A673 (cell line): Measurements from ENCODE around the gene GPR132. TPM values are rescaled to one million over a fixed set of nuclear protein-coding genes. Genes with fewer than 3 reads are reported as not detected.

Source experiments
- BruUV-seq: library from RNA; stranded (reverse); fragments of 400-500 nt; replicated peaks from 2 replicates; lab custom pipeline; 2021; lab: Mats Ljungman, UMichigan
- CTCF ChIA-PET: fragments of 300-600 bp; sonication (Branson Sonifier 250); formaldehyde crosslinking; loops from one replicate; lab custom pipeline; 2022; ENCODE audit warnings: antibody characterized with exemption; lab: Charles Lee
- POLR2A ChIA-PET: fragments of 300-600 bp; sonication (Branson Sonifier 250); formaldehyde crosslinking; loops from one replicate; lab custom pipeline; 2022; ENCODE audit warnings: antibody characterized with exemption; ENCODE audit not compliant: low non-redundant PET; lab: Charles Lee
- DNase-seq: peaks from one replicate; pipeline ENCODE4 v3.0.0-alpha.2; 2015; ENCODE audit warnings: low spot score
- H3K27ac ChIP-seq: fragments of 200-600 bp; sonication (generic); 2 replicates; pipeline ENCODE4 v1.5.1; 2016; ENCODE audit warnings: mixed run types, low read depth, mild to moderate bottlenecking, mixed read lengths, antibody characterized with exemption, low read length; ENCODE audit not compliant: poor library complexity, severe bottlenecking
- H3K27me3 ChIP-seq: fragments of 200-600 bp; sonication (generic); replicated peaks from 2 replicates; pipeline ENCODE4 v1.6.1; 2017; ENCODE audit warnings: mixed run types, low read depth, mild to moderate bottlenecking, mixed read lengths, antibody characterized with exemption, low read length; ENCODE audit not compliant: insufficient read depth, poor library complexity
- H3K36me3 ChIP-seq: fragments of 200-600 bp; sonication (generic); 2 replicates; pipeline ENCODE4 v1.6.1; 2016; ENCODE audit warnings: mixed run types, mild to moderate bottlenecking, mixed read lengths, antibody characterized with exemption, low read length; ENCODE audit not compliant: insufficient read depth, poor library complexity, severe bottlenecking
- H3K4me1 ChIP-seq: fragments of 200-600 bp; sonication (generic); 2 replicates; pipeline ENCODE4 v1.6.1; 2017; ENCODE audit warnings: mixed run types, mild to moderate bottlenecking, mixed read lengths, antibody characterized with exemption, low read length; ENCODE audit not compliant: insufficient read depth, poor library complexity, severe bottlenecking
- H3K4me3 ChIP-seq: fragments of 200-600 bp; sonication (generic); 2 replicates; pipeline ENCODE4 v1.5.1; 2016; ENCODE audit warnings: low read depth, mixed run types, mild to moderate bottlenecking, mixed read lengths, low read length; ENCODE audit not compliant: poor library complexity, severe bottlenecking
- H3K9me3 ChIP-seq: fragments of 200-600 bp; sonication (generic); 2 replicates; pipeline ENCODE4 v1.6.1; 2016; ENCODE audit warnings: mixed run types, low read depth, mild to moderate bottlenecking, mixed read lengths, antibody characterized with exemption, low read length; ENCODE audit not compliant: poor library complexity, severe bottlenecking
- CTCF ChIP-seq: fragments of 300-800, 200-600 bp; sonication (generic); conservative IDR thresholded peaks from 2 replicates; pipeline ENCODE4 v1.5.1; 2017; ENCODE audit warnings: low read depth, mild to moderate bottlenecking, antibody characterized with exemption, low read length, moderate library complexity, mixed read lengths
- EZH2 ChIP-seq: fragments of 200-600 bp; sonication (generic); IDR thresholded peaks from 2 replicates; pipeline ENCODE4 v1.6.1; 2017; ENCODE audit warnings: borderline replicate concordance, low read depth, mild to moderate bottlenecking, mixed read lengths, antibody characterized with exemption, low read length; ENCODE audit not compliant: poor library complexity, severe bottlenecking
- intact Hi-C: fragments of 100-400 bp; cut with micrococcal nuclease; formaldehyde crosslinking; loops from one replicate; pipeline ENCODE4 v1.10.0; 2022; ENCODE audit not compliant: unreplicated experiment
- total RNA-seq: library from RNA; stranded (reverse); gene quantifications from 2 replicates; pipeline ENCODE4 v1.2.3, GENCODE V29; 2021

GPR132 gene
- total RNA-seq, 1 experiment from 2014 or later: not detected

- H3K9me3 ChIP-seq: no peaks in the 10 kb centered on the region
- CTCF ChIA-PET: no interaction called here
- POLR2A ChIA-PET: no interaction called here
These were observed 38.2 kb downstream of the GPR132 start for GRCh38 chr14:105026802-105027563.

GRCh38 chr14:105026033-105026785 is 39.0 kb downstream of the GPR132 start:
- no peak overlapping the region for H3K27ac ChIP-seq
- no peaks in the 10 kb centered on the region for H3K9me3 ChIP-seq
- no peaks in the 10 kb centered on the region for H3K36me3 ChIP-seq
- CTCF ChIA-PET: no interaction called here
- no TSS peak for BruUV-seq
- H3K27me3 ChIP-seq: no peaks in the 10 kb centered on the region
- intact Hi-C loops: no loop called here
- no peak for DNase-seq
- POLR2A ChIA-PET: no interaction called here
- H3K4me3 ChIP-seq: no peak overlapping the region
- peaks cover 13% of the 10 kb centered on the region for H3K4me1 ChIP-seq
- TF ChIP-seq CTCF (no peak), EZH2 (no peak)

More at GRCh38 chr14:105026802-105027563, 38.2 kb downstream of the GPR132 start:
- intact Hi-C loops: no loop called here
- BruUV-seq: no TSS peak
- DNase-seq: peak; percentile 38
- Histone ChIP-seq H3K36me3 (no peaks in the 10 kb centered on the region), H3K27ac (no peak overlapping the region), H3K4me3 (no peak overlapping the region), H3K27me3 (no peaks in the 10 kb centered on the region), H3K4me1 (peaks cover 13% of the 10 kb centered on the region)
- TF ChIP-seq CTCF (no peak), EZH2 (no peak)

GRCh38 chr14:105025429-105025828 is 39.8 kb downstream of the GPR132 start:
- no peak for DNase-seq
- Histone ChIP-seq H3K27ac (no peak overlapping the region), H3K4me3 (no peak overlapping the region), H3K36me3 (no peaks in the 10 kb centered on the region), H3K27me3 (no peaks in the 10 kb centered on the region), H3K9me3 (no peaks in the 10 kb centered on the region), H3K4me1 (peaks cover 13% of the 10 kb centered on the region)
- ChIA-PET CTCF (no interaction called here), POLR2A (no interaction called here)
- BruUV-seq: no TSS peak
- intact Hi-C loops: no loop called here
- no peak for TF ChIP-seq CTCF
- TF ChIP-seq EZH2: no peak
